Measurements from ENCODE around the gene RND2.
A peak's percentile ranks its signal among the peaks of the same experiment; 100 is the strongest.

Gene RND2

GRCh38 chr17:43003542-43004172 is 21.4 kb upstream of the RND2 start:
- H3K4me1 ChIP-seq (ENCODE audit: low read length), result peaks cover 9% of the 10 kb centered on the region; the same call in 1 of the 2 replicates
- H3K27ac ChIP-seq (ENCODE audit: low read length), result no peak overlapping the region
- H3K9me3 ChIP-seq (replicated peaks; ENCODE audit: insufficient read depth, low read length), result no peaks in the 10 kb centered on the region
- TF ChIP-seq CTCF (IDR thresholded peaks at IDR 0.05; ENCODE audit: low read length) (no peak), EZH2 (optimal IDR thresholded peaks at IDR 0.05; ENCODE audit: low read depth, low read length) (no peak), EZH2phosphoT487 (IDR thresholded peaks at IDR 0.05; ENCODE audit: low read length) (no peak)
- H3K4me2 ChIP-seq (ENCODE audit: low read depth, low read length), result no peak overlapping the region
- no peaks in the 10 kb centered on the region for H3K9me2 ChIP-seq (replicated peaks; ENCODE audit: insufficient read depth, low read length)
- no peak for DNase-seq
- 0 out of 2 replicates have a peak, but pooled peaks cover 5% of the 10 kb centered on the region for H4K20me1 ChIP-seq (ENCODE audit: insufficient read depth, low read length)
- no peak overlapping the region for H2AFZ ChIP-seq (ENCODE audit: low read length)
- H3F3A ChIP-seq (ENCODE audit: insufficient read depth, low read length), result peaks cover 55% of the 10 kb centered on the region
- peaks cover 31% of the 10 kb centered on the region for H3K79me2 ChIP-seq (ENCODE audit: low read length)
- H3K4me3 ChIP-seq (ENCODE audit: low read length), result no peak overlapping the region
- H3K9ac ChIP-seq (ENCODE audit: low read length), result no peak overlapping the region
- H3K27me3 ChIP-seq (replicated peaks; ENCODE audit: insufficient read depth, low read length), result no peaks in the 10 kb centered on the region
- peaks cover 15% of the 10 kb centered on the region for H3K36me3 ChIP-seq (replicated peaks; ENCODE audit: insufficient read depth, low read length)

- Histone ChIP-seq H3F3A (ENCODE audit: insufficient read depth, low read length) (peaks cover 33% of the 10 kb centered on the region), H3K79me2 (ENCODE audit: low read length) (peaks cover 12% of the 10 kb centered on the region), H3K9me3 (replicated peaks; ENCODE audit: insufficient read depth, low read length) (no peaks in the 10 kb centered on the region), H3K4me1 (ENCODE audit: low read length) (peaks cover 3% of the 10 kb centered on the region; the same call in 1 of the 2 replicates), H3K9ac (ENCODE audit: low read length) (peak within 1 kb of the TSS; percentile 75), H2AFZ (ENCODE audit: low read length) (peak within 1 kb of the TSS; percentile 47), H3K36me3 (replicated peaks; ENCODE audit: insufficient read depth, low read length) (peaks cover 7% of the 10 kb centered on the region), H3K4me2 (ENCODE audit: low read depth, low read length) (peak within 1 kb of the TSS; percentile 62; the same call in 1 of the 2 replicates), H3K9me2 (replicated peaks; ENCODE audit: insufficient read depth, low read length) (no peaks in the 10 kb centered on the region), H3K27ac (ENCODE audit: low read length) (peak within 1 kb of the TSS; percentile 60; the same call in 1 of the 2 replicates), H3K4me3 (ENCODE audit: low read length) (peak within 1 kb of the TSS; percentile 70), H3K27me3 (replicated peaks; ENCODE audit: insufficient read depth, low read length) (no peaks in the 10 kb centered on the region), H4K20me1 (ENCODE audit: insufficient read depth, low read length) (0 out of 2 replicates have a peak, but pooled peaks cover 5% of the 10 kb centered on the region)
- no peak for TF ChIP-seq EZH2phosphoT487 (IDR thresholded peaks at IDR 0.05; ENCODE audit: low read length)
- TF ChIP-seq CTCF (IDR thresholded peaks at IDR 0.05; ENCODE audit: low read length), result peak; percentile 40
- DNase-seq, result peak; percentile 93
Measured at GRCh38 chr17:43006639-43007551, 18.1 kb upstream of the RND2 start, which contains the start of gene IFI35. IFI35 (plus strand) TSS chr17:43006784; CDS start chr17:43006948, 164 bp downstream.

- Histone ChIP-seq H3K9ac (ENCODE audit: low read length) (no peak overlapping the region), H3K4me3 (ENCODE audit: low read length) (no peak overlapping the region), H4K20me1 (ENCODE audit: insufficient read depth, low read length) (no peaks in the 10 kb centered on the region), H3K79me2 (ENCODE audit: low read length) (peaks cover 12% of the 10 kb centered on the region), H3K4me2 (ENCODE audit: low read depth, low read length) (no peak overlapping the region), H3K9me3 (replicated peaks; ENCODE audit: insufficient read depth, low read length) (no peaks in the 10 kb centered on the region), H3K9me2 (replicated peaks; ENCODE audit: insufficient read depth, low read length) (no peaks in the 10 kb centered on the region), H3K27ac (ENCODE audit: low read length) (no peak overlapping the region), H3F3A (ENCODE audit: insufficient read depth, low read length) (peaks cover 5% of the 10 kb centered on the region; the same call in 1 of the 2 replicates), H3K4me1 (ENCODE audit: low read length) (peaks cover 3% of the 10 kb centered on the region; the same call in 1 of the 2 replicates), H3K36me3 (replicated peaks; ENCODE audit: insufficient read depth, low read length) (no peaks in the 10 kb centered on the region), H2AFZ (ENCODE audit: low read length) (no peak overlapping the region), H3K27me3 (replicated peaks; ENCODE audit: insufficient read depth, low read length) (no peaks in the 10 kb centered on the region)
- no peak for DNase-seq
- TF ChIP-seq EZH2 (optimal IDR thresholded peaks at IDR 0.05; ENCODE audit: low read depth, low read length) (no peak), CTCF (IDR thresholded peaks at IDR 0.05; ENCODE audit: low read length) (no peak), EZH2phosphoT487 (IDR thresholded peaks at IDR 0.05; ENCODE audit: low read length) (no peak)
Measured at GRCh38 chr17:43010667-43011308, 14.2 kb upstream of the RND2 start.
